Neural cell (in vitro differentiated cells): ENCODE measurements around the gene RTN4RL1. TPM values are rescaled to one million over a fixed set of nuclear protein-coding genes. Genes with fewer than 3 reads are reported as not detected.

Source experiments
- H2AFZ ChIP-seq: fragments of 200-600, 300-800 bp; sonication (generic), shearing (Covaris generic); 2 replicates; pipeline ENCODE4 v1.6.0; 2014; ENCODE audit warnings: low read depth, mild to moderate bottlenecking, antibody characterized with exemption, low read length, moderate library complexity
- H3F3A ChIP-seq: fragments of 200-600 bp; shearing (Covaris generic); 2 replicates; pipeline ENCODE4 v1.6.1; 2016; ENCODE audit warnings: mild to moderate bottlenecking, moderate library complexity, mixed read lengths, antibody characterized with exemption, low read length; ENCODE audit not compliant: insufficient read depth, poor library complexity, severe bottlenecking
- H3K27ac ChIP-seq: fragments of 200-600, 300-800 bp; sonication (generic), shearing (Covaris generic); 2 replicates; pipeline ENCODE4 v1.5.1; 2014; ENCODE audit warnings: mild to moderate bottlenecking, low read length, moderate library complexity
- H3K27me3 ChIP-seq: fragments of 300-800, 200-600 bp; sonication (generic), shearing (Covaris generic); 2 replicates; pipeline ENCODE4 v1.6.0; 2014; ENCODE audit warnings: mild to moderate bottlenecking, low read depth, low read length, moderate library complexity; ENCODE audit not compliant: insufficient read depth
- H3K36me3 ChIP-seq: fragments of 300-800, 200-600 bp; sonication (generic), shearing (Covaris generic); 2 replicates; pipeline ENCODE4 v1.5.1; 2014; ENCODE audit warnings: mild to moderate bottlenecking, antibody characterized with exemption, low read length, moderate library complexity; ENCODE audit not compliant: insufficient read depth
- H3K4me2 ChIP-seq: fragments of 300-800, 200-600 bp; sonication (generic), shearing (Covaris generic); 2 replicates; pipeline ENCODE4 v1.6.0; 2014; ENCODE audit warnings: mild to moderate bottlenecking, low read length
- H3K4me3 ChIP-seq: fragments of 300-800, 200-600 bp; sonication (generic), shearing (Covaris generic); 2 replicates; pipeline ENCODE4 v1.5.1; 2014; ENCODE audit warnings: mild to moderate bottlenecking, low read length, moderate library complexity
- H3K79me2 ChIP-seq: fragments of 200-600 bp; shearing (Covaris generic); replicated peaks from 2 replicates; pipeline ENCODE4 v1.6.0; 2014; ENCODE audit warnings: mild to moderate bottlenecking, low read length, moderate library complexity; ENCODE audit not compliant: insufficient read depth
- H3K9ac ChIP-seq: fragments of 300-800, 200-600 bp; sonication (generic), shearing (Covaris generic); 2 replicates; pipeline ENCODE4 v1.6.1; 2016; ENCODE audit warnings: mild to moderate bottlenecking, low read length, mixed read lengths
- H3K9me2 ChIP-seq: fragments of 200-600 bp; shearing (Covaris generic); 2 replicates; pipeline ENCODE4 v1.6.1; 2016; ENCODE audit warnings: mild to moderate bottlenecking, low read length, mixed read lengths; ENCODE audit not compliant: insufficient read depth
- H3K9me3 ChIP-seq: fragments of 200-600, 300-800 bp; sonication (generic), shearing (Covaris generic); 2 replicates; pipeline ENCODE4 v1.6.1; 2016; ENCODE audit warnings: mild to moderate bottlenecking, mixed run types, low read length, moderate library complexity, mixed read lengths
- H4K20me1 ChIP-seq: fragments of 200-600 bp; shearing (Covaris generic); 2 replicates; pipeline ENCODE4 v1.6.1; 2016; ENCODE audit warnings: mild to moderate bottlenecking, mixed run types; ENCODE audit not compliant: insufficient read depth
- CTCF ChIP-seq: fragments of 450-650 bp; IDR thresholded peaks from 2 replicates; pipeline ENCODE4 v1.5.1; 2014; ENCODE audit warnings: antibody characterized with exemption, mild to moderate bottlenecking, moderate library complexity; ENCODE audit not compliant: poor library complexity, severe bottlenecking
- EP300 ChIP-seq: fragments of 450-650 bp; conservative IDR thresholded peaks from 2 replicates; pipeline ENCODE4 v1.6.1; 2014; ENCODE audit warnings: antibody characterized with exemption, mild to moderate bottlenecking, moderate library complexity; ENCODE audit not compliant: poor library complexity, severe bottlenecking
- EZH2 ChIP-seq: fragments of 200-600, 300-800 bp; shearing (Covaris generic), sonication (generic); IDR thresholded peaks from 2 replicates; pipeline ENCODE4 v1.6.1; 2014; ENCODE audit warnings: antibody characterized with exemption, low read length, borderline replicate concordance, mild to moderate bottlenecking; ENCODE audit not compliant: insufficient read depth, poor library complexity, severe bottlenecking
- MXI1 ChIP-seq: fragments of 450-650 bp; conservative IDR thresholded peaks from 2 replicates; pipeline ENCODE4 v1.6.1; 2014; ENCODE audit warnings: antibody characterized with exemption, mild to moderate bottlenecking; ENCODE audit not compliant: poor library complexity, severe bottlenecking
- POLR2AphosphoS5 ChIP-seq: IDR thresholded peaks from 2 replicates; pipeline ENCODE4 v1.6.1; 2012
- RAD21 ChIP-seq: fragments of 450-650 bp; conservative IDR thresholded peaks from 2 replicates; pipeline ENCODE4 v1.6.1; 2014; ENCODE audit warnings: antibody characterized with exemption, mild to moderate bottlenecking, moderate library complexity
- SMC3 ChIP-seq: fragments of 450-650 bp; conservative IDR thresholded peaks from 2 replicates; pipeline ENCODE4 v1.6.1; 2014; ENCODE audit warnings: antibody characterized with exemption, mild to moderate bottlenecking, moderate library complexity; ENCODE audit not compliant: poor library complexity
- TAF1 ChIP-seq: IDR thresholded peaks from 2 replicates; pipeline ENCODE4 v1.6.1; 2012; ENCODE audit warnings: low read depth
- polyA plus RNA-seq: library from polyadenylated mRNA; depleted of rRNA; stranded (reverse); fragments of >200 nt; gene quantifications from 2 replicates; pipeline ENCODE4 v1.2.3, GENCODE V29; 2014
- TF ChIP-seq, protein P1 (sequence below): IDR thresholded peaks from 2 replicates; pipeline ENCODE4 v1.6.1; 2012; ENCODE audit warnings: borderline replicate concordance

Gene RTN4RL1
- polyA plus RNA-seq, 1 donor from 2014 or later = 8.1 TPM

DNA sequence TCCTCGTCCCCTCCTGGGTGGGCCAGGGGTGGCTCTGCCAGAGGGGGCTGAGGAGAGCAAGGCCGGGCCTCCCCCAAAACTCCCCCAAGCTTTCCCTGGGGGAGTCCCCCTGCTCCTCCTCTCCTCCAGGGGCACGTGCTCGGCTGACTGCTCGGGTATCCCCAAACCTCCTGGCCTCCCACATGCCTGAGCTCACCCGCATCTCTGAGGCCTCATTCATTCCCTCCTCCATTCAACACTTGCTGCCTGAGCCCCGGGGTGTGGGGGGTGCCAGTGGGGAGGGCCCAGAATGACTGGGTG, 83.1 kb downstream of the RTN4RL1 start:
- TF ChIP-seq SMC3 (no peak), CTCF (no peak), POLR2AphosphoS5 (no peak), EP300 (no peak), MXI1 (no peak), RAD21 (no peak), EZH2 (no peak), TAF1 (no peak)
- TF ChIP-seq, protein P1, sequence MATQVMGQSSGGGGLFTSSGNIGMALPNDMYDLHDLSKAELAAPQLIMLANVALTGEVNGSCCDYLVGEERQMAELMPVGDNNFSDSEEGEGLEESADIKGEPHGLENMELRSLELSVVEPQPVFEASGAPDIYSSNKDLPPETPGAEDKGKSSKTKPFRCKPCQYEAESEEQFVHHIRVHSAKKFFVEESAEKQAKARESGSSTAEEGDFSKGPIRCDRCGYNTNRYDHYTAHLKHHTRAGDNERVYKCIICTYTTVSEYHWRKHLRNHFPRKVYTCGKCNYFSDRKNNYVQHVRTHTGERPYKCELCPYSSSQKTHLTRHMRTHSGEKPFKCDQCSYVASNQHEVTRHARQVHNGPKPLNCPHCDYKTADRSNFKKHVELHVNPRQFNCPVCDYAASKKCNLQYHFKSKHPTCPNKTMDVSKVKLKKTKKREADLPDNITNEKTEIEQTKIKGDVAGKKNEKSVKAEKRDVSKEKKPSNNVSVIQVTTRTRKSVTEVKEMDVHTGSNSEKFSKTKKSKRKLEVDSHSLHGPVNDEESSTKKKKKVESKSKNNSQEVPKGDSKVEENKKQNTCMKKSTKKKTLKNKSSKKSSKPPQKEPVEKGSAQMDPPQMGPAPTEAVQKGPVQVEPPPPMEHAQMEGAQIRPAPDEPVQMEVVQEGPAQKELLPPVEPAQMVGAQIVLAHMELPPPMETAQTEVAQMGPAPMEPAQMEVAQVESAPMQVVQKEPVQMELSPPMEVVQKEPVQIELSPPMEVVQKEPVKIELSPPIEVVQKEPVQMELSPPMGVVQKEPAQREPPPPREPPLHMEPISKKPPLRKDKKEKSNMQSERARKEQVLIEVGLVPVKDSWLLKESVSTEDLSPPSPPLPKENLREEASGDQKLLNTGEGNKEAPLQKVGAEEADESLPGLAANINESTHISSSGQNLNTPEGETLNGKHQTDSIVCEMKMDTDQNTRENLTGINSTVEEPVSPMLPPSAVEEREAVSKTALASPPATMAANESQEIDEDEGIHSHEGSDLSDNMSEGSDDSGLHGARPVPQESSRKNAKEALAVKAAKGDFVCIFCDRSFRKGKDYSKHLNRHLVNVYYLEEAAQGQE = no peak
- Histone ChIP-seq H2AFZ (no peak overlapping the region), H3K79me2 (no peaks in the 10 kb centered on the region), H3F3A (no peaks in the 10 kb centered on the region), H3K9me2 (no peaks in the 10 kb centered on the region), H3K36me3 (no peaks in the 10 kb centered on the region), H3K9ac (peak overlapping the region; percentile 16), H4K20me1 (no peaks in the 10 kb centered on the region), H3K9me3 (no peaks in the 10 kb centered on the region), H3K4me2 (no peak overlapping the region), H3K27me3 (no peaks in the 10 kb centered on the region), H3K27ac (peak overlapping the region; percentile 20), H3K4me3 (peak overlapping the region; percentile 30)

DNA sequence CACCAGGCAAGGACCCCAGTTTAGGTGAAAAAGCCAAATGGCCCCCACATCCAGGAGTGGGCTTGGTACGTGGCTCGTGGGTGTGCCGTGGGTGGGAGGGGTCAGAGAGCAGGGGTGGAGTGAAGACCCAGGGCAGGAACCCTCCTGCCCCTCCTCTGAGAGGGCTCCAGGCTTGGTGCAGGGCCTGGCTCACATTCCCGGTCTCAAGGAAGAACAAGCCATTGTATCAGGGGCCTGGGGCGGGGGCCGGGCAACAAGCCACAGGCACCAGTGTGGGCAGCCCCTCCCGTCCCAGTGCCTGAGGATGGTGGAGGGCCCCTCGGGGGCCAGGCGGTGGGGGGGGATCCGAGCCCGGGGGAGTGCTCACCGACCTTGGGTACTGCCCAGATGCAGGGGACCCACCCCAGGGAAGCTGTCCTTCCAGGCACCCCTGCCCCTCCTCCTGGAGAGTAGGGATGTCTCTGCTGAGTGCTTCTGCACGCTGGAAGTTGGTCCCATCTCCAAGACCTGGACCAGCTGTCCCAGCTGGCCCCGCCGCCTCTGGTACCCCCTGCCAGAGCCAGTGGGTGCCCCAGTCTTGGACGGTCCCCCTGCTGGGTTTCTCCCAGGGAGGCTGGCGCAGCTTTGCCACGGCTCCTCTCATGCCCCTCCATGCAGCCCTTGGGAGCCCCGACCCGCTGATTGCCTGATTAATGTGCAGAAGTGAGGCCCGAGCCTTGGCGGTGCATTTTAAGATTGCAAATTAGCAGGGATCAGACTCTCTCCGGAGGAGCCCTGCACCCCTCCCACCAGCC, 83.7 kb downstream of the RTN4RL1 start:
- Histone ChIP-seq H3K9me2 (no peaks in the 10 kb centered on the region), H3F3A (no peaks in the 10 kb centered on the region), H3K27me3 (no peaks in the 10 kb centered on the region), H3K9me3 (no peaks in the 10 kb centered on the region), H3K4me2 (no peak overlapping the region), H3K27ac (no peak overlapping the region), H4K20me1 (no peaks in the 10 kb centered on the region), H3K4me3 (peak overlapping the region; percentile 30), H2AFZ (no peak overlapping the region), H3K79me2 (no peaks in the 10 kb centered on the region), H3K36me3 (no peaks in the 10 kb centered on the region), H3K9ac (peak overlapping the region; percentile 16)
- TF ChIP-seq TAF1 = no peak
- TF ChIP-seq POLR2AphosphoS5 = no peak
- TF ChIP-seq RAD21 = no peak
